Right hindlimb (tissue), 1 donor: ENCODE measurements around the gene MAGI1.

Experiments used
- DNase-seq: peaks from one replicate; pipeline ENCODE4 v3.0.0-alpha.2; 2018

MAGI1 gene

DNA sequence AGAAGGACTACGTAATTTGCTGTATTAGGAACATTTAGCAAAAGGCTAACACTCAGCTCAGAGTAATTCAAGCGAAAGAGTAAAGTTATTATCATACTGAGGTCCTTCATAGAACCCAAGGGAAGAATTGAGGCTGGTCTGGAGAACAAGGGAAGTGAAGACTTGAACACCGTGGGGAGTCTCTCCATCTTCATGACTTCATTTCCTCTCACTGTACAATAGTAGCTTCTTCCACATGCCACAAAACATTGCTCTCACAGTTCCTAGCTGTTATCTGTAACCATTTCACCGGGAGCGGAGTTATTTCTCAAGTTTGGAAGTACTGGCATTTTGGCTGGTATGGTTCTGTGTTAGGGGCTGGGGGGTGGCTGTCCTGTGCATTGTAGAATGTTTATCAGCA is 69.7 kb downstream of the MAGI1 start:
- no peak for DNase-seq

GRCh38 chr3:65967451-65967850 is 71.3 kb downstream of the MAGI1 start:
- no peak for DNase-seq

DNA sequence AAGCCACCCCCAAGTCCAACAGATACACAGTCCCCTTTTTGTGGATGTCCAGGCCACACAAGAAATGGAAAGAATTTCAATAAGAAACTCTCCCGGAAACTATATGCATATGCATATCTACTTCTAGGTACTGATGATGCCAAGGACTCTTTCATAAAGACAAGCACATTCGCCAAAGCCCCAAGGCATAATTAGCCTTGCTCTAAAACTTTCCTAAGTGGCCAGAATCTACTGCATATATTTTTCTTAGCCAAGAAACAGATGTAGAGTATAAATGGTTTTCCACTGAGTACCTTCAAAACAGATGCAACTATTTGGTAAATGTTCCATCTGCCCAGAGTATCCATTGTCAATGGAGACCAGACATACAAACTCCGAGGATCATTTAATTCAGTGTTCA is 73.9 kb downstream of the MAGI1 start:
- DNase-seq = no peak

- no peak for DNase-seq
These were observed 74.7 kb downstream of the MAGI1 start for GRCh38 chr3:65963787-65964677.

DNA sequence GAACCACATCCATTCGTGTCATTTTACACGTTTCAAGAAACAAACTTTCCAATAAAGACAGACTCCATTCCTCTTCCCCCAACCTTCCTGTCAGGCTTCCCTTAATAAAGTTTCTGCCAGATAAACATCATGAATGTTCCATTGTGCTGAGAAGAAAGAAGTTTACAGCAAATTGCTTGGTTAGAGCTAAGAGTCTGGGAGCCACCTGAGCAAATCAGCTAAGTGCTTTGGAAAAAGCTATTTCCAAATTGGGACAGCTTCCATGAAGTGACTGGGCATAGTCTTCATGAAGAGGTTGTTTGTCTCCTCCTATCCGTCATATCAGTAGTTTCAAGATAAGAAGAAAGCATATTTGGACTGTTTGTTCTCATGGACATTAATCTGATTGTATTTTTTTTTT is 77.0 kb downstream of the MAGI1 start:
- DNase-seq = no peak

DNA sequence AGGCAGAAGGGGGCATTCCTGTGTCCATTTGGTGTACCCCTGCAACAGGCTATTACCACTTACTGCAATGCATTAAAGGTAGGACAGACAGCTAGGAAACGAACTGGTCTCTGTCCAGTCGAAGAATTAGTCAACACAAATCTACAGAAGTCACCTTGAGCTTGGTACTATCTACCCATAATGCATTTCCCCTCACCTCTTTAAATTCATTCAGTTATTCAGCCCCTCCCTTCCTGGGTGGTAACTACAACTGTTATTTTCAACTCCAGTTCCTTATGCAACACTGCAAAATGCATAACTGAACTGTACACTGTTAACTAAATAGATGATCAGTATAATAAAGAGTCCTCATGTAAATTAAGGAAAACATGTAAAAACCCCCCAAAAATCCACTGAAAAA is 77.6 kb downstream of the MAGI1 start:
- no peak for DNase-seq

DNA sequence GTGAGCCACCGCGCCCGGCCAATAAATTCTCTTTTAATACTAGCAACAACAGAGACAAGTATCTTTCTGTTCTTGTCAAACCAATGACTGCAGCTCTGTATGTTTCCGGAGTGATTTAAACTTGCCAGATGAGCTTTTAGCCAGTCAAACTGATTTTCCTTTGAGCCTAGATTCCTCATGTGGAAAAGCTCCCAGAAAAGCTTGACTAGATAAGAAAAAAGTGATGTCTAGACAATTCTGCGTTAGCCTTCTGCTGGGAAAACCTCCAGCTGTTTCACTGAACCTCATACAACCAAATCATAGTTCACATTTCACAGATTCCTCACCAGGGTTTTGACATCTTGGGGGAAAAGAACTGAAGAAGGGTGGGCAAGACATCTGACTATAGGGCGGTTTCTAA is 78.6 kb downstream of the MAGI1 start:
- DNase-seq = no peak

DNA sequence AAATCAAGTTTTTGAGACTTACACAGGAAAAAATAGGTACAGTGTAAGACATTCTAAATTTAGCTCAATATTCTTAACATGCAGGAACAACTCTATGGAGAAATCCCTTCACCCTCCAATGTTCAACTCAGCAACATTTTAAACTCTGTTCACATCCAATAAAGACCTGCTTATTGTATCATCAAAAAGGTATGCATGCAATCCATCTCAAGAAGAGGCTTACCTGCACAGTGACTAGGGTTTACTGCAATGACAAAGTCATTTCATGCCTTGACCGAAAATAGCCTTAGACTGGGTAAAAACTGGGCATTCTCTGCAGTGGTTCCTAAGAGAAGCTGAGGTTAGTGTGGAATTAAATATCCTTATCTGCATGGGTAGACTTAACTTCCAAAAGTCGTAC is 80.5 kb downstream of the MAGI1 start:
- no peak for DNase-seq

DNA sequence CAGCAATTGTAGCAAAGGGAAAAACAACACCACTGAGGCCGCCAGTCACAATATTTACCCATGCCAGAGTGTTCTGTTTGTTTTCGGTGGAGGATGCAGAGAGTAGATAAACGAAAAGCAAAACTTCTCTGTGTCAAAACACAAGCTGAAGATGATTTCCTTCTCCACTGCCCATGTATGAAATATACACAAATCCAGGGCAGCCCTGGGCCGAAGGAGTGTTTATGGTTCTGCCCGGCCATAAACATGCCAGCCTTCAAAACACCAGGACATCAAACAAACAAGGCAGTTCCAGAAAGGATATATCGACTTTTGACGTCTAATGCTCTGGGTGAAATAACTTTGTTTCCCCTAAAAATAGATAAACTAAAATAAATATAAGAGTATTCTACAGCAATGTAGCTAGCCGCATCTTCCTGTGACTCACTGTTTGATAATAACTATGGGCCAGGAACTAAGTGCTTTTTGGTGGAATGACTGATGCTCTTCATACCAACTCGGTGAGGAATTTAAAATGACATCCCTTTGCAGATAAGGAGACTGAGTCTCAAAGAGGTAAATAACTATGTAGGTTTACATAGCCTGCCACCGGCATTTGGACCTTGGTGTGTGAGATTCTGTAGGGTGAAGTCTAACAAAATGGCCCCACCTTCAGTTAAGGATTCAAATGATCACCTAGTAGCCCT is 82.8 kb downstream of the MAGI1 start:
- DNase-seq = no peak

DNA sequence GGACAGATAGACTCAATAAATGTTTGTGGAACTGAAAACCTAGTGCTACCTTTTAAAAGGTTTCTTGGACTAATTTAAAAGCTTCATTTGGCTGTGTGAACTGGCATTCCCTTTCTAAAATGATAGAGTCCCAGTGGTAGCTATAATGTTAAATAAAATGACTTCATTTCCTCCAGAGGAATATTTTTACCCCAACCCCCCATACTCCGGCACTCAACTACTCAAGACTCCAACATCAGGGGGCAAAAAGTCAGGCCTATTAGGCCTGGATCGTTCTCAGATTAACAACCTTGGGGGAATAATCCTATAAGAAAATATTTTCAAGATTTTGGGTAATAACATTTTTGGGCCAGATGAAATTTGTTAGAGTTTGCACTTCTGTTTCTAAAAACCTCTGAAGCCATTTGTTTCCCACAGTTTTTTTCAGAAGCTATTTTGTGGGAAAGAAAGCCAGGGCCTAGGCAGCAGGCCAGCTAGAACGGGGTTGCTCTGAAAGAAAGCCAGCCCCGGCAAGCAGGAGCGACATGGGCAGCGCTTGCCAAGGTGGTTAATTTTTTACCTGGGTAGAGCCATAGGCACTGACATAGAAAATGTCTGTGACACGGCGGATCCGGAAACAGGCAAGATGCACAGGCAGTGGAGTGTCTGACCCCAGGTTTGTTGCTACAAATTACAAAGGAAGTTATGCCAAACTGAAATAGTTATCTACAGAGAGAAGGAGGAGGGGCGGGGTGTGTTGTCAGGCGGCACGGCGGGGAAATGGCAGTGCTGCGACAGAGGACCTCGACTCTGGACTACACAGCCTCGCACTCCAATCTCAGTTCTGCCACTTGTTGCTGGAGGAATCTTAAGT is 84.6 kb downstream of the MAGI1 start:
- peak; percentile 27 for DNase-seq

DNA sequence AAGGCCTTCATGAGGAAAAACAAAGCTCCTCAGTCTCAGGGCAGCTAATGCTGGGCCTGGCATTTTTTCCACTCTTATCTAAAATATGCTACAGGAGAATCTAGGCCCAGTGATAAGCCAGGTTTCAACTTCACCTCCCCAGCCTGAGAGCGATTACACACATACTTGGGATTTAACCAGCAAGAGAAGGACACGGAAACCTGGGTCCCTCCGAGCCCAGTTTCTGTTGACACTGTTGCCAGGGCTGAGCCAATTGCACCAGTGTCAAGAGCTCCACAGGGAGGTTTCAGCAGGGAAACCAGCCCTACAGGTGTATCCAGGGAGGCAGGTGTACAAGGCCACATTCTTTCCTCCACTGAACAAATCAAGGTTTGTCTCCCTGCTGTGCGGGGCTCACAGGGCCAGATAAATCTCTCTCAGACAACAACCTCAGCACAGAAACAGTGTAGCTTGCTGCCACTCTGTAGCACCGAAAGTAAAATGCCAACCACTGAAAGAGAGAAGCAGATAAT is 85.4 kb downstream of the MAGI1 start:
- DNase-seq = no peak

DNA sequence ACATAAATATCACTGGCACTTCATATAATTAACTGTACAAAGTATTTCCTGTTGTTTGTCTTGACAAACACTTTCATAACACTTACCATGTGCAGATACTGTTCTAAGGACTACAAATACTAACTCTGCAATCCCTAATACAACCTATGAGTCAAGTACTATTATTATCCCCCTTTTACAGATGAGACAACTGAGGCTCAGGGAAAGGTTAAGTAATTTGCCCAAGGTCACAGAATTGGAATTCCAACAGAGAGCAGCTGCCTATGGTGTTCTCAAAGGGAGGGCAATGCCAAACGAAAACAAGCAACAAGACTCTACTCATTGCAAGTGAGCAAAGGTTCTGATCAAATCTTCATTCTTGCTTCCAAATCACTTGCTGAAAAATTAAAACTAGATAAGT is 85.9 kb downstream of the MAGI1 start:
- DNase-seq = no peak

GRCh38 chr3:65951836-65952505 is 86.7 kb downstream of the MAGI1 start:
- no peak for DNase-seq

DNA sequence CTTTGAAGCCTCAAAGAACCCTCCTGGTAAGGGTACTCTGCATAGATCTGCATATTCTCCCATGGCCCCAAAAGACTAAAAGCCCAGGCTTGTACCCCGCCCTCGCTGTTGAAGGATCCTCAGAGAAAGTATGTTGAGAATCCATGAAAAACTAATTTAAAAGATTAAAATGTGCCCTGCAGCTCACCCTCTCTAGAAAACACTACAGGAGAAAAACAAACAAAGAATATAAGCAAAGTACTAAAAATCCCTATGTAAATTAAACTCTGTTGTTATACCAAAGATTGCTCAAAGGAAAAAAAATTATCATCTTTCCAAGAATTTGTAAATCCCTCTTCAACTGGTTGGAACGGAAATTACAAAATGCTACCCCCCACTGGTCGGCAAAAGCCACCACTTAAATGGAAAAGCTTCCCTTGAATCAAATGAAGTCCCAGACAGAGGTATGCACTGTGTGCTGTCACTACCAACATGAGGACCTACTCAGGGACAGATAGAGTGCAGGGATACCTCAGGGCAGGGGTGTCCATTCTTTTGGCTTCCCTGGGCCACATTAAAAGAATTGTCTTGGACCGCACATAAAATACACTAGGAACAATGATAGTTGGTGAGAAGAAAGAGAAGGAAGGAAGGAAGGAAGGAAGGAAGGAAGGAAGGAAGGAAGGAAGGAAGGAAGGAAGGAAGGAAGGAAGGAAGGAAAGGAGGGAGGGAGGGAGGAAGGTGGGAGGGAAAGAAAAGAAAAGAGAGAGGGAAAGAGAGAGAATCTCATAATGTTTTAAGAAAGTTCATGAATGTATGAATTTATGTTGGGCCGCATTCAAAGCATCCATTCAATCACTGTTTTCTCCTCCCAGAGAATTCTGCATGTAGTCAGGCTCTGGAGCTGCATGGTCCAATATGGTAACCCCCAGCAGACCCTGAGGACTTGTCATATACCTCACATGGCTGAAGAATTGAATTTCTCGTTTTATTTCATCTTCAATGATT is 88.1 kb downstream of the MAGI1 start:
- no peak for DNase-seq

DNA sequence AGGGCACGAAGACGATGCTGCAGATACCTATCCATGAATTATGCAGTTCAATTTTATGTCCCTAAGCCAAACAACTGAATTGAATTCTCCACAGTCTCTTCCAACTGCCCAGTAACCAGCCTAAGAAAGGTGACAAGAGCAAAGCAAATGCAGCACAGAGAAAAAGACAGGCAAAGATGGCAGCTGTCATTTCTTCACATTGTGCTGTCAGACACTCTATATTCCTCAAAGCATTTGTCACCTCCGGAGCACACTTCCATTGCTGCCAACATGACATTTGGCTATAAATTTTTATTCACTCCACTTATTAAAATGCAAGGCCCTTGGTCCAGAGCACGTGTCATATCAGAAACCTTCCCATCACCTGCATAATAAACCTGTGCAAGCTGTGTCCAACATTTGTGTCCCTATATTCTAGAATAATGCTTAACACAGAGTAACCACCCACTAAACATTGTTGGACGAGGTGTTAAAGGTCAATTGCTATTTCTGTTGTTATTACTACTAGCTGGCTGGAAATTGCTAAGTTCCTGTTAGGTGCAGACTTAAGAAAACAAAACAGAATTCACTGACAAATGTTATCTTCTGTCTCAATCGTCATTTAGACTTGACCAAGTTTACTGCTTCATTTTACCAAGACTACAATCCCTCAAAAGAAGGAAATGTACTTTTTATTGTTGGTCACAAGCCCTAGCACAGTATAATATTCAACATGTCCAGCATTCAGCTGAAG is 89.7 kb downstream of the MAGI1 start:
- no peak for DNase-seq

DNA sequence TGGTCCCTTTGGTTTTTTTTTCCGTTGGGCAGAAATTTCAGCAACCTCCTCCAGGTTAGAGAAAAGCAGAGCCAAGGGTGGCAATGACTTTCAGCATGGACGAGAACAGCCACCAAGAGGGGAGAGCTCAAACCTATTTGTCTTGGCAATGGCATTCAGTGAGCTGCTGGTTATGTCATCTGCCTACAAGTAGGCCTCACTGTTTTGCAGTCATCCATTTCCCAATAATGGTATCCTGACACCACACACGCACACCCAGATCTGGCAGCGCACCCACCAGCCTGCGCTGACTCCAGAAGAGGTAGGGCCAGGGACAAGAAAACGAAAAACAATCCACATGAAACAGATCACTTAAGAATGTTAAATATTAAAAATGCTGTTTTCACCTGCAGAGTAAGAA is 92.3 kb downstream of the MAGI1 start:
- DNase-seq = peak; percentile 54

- no peak for DNase-seq
These were observed 92.8 kb downstream of the MAGI1 start for GRCh38 chr3:65945953-65946352.

DNA sequence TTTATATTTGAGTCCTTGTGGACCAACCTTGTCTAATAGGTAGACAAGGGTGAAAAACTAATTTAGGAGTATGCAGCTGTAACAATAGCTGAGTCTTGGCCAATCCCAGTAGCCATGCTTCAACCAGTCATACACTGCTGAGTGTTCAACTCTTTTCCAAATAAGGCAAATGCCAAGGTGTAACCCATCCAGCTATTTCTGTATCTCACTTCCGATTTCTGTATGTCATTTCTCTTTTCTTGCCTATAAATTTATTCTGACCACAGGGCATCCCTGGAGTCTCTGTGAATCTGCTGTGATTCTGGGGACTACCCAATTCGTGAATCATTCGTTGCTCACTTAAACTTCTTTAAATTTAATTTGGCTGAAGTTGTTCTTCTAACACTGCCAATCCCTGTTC is 93.2 kb downstream of the MAGI1 start:
- DNase-seq = no peak

- DNase-seq = no peak
These were observed 94.5 kb downstream of the MAGI1 start for GRCh38 chr3:65944252-65944651.

GRCh38 chr3:65939801-65940246 is 98.9 kb downstream of the MAGI1 start:
- no peak for DNase-seq

- no peak for DNase-seq
These were observed 99.5 kb downstream of the MAGI1 start for GRCh38 chr3:65939184-65939583.
